NCI-H1930 (cell line): ENCODE results near the gene SLC27A5.
"Not testable (repeated sequence)": the region's sequence is repeated elsewhere in the genome, so short reads cannot be mapped to it uniquely, and the experiment has no call there.

Experiments used
- DNase-seq, 2 experiments: peaks; one replicate each; lab custom pipeline; 2025; lab: John Stamatoyannopoulos, UW

SLC27A5 gene

GRCh38 chr19:58468216-58468839 lies 43.5 kb downstream of the SLC27A5 start:
- DNase-seq, result no peak

- peak; percentile 98 to 99 for DNase-seq
Measured at GRCh38 chr19:58466760-58467589, 44.8 kb downstream of the SLC27A5 start, which contains the start of gene ZNF324. TSS of gene ZNF324 (plus strand) at chr19:58467080. CDS start at chr19:58469186, 2,106 bp downstream.

- no peak for DNase-seq
Measured at GRCh38 chr19:58466089-58466759, 45.6 kb downstream of the SLC27A5 start.

GRCh38 chr19:58460039-58460438 lies 51.8 kb downstream of the SLC27A5 start:
- no peak for DNase-seq

- no peak for DNase-seq
Measured at GRCh38 chr19:58456111-58456510, 55.7 kb downstream of the SLC27A5 start.

- no peak for DNase-seq
Measured at GRCh38 chr19:58455306-58455705, 56.5 kb downstream of the SLC27A5 start.

- no peak for DNase-seq
Measured at GRCh38 chr19:58453743-58454142, 58.0 kb downstream of the SLC27A5 start.

GRCh38 chr19:58451358-58452101 lies 60.3 kb downstream of the SLC27A5 start, which contains the start of gene ZNF324B:
TSS of gene ZNF324B (plus strand) at chr19:58451622. CDS start at chr19:58453702, 2,080 bp downstream.
- DNase-seq, result peak; percentile 97 to 99

- peak in 1 of 2 experiments; percentile 54 for DNase-seq
Measured at GRCh38 chr19:58450856-58451357, 60.9 kb downstream of the SLC27A5 start.

GRCh38 chr19:58449980-58450379 lies 61.8 kb downstream of the SLC27A5 start:
- not testable (repeated sequence) for DNase-seq

GRCh38 chr19:58448860-58449259 lies 62.9 kb downstream of the SLC27A5 start:
- not testable (repeated sequence) for DNase-seq
